ENCODE measurements around the gene VPS11. TPM values are rescaled to one million over a fixed set of nuclear protein-coding genes. Genes with fewer than 3 reads are reported as not detected.

The VPS11 gene
- total RNA-seq, 1 donor from 2014 or later, result 30.1 TPM

- Mint-ChIP-seq H3K27me3 (ENCODE audit: low read depth) (no peaks in the 10 kb centered on the region), H3K9me3 (ENCODE audit: low read depth) (no peaks in the 10 kb centered on the region), H3K36me3 (ENCODE audit: low read depth) (no peaks in the 10 kb centered on the region), H3K4me3 (ENCODE audit: unreplicated experiment) (no peak overlapping the region), H3K27ac (ENCODE audit: unreplicated experiment) (no peak overlapping the region), H3K4me1 (ENCODE audit: low read depth) (peaks cover 28% of the 10 kb centered on the region)
- TF ChIP-seq, protein P1, sequence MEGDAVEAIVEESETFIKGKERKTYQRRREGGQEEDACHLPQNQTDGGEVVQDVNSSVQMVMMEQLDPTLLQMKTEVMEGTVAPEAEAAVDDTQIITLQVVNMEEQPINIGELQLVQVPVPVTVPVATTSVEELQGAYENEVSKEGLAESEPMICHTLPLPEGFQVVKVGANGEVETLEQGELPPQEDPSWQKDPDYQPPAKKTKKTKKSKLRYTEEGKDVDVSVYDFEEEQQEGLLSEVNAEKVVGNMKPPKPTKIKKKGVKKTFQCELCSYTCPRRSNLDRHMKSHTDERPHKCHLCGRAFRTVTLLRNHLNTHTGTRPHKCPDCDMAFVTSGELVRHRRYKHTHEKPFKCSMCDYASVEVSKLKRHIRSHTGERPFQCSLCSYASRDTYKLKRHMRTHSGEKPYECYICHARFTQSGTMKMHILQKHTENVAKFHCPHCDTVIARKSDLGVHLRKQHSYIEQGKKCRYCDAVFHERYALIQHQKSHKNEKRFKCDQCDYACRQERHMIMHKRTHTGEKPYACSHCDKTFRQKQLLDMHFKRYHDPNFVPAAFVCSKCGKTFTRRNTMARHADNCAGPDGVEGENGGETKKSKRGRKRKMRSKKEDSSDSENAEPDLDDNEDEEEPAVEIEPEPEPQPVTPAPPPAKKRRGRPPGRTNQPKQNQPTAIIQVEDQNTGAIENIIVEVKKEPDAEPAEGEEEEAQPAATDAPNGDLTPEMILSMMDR (IDR thresholded peaks at IDR 0.05), result no peak
- DNase-seq (ENCODE audit: low spot score), result no peak
These were observed 4.8 kb upstream of the VPS11 start for GRCh38 chr11:119062779-119063178.

GRCh38 chr11:119065369-119065768, 2.2 kb upstream of the VPS11 start:
- Mint-ChIP-seq H3K9me3 (ENCODE audit: low read depth) (no peaks in the 10 kb centered on the region), H3K36me3 (ENCODE audit: low read depth) (peaks cover 3% of the 10 kb centered on the region), H3K4me3 (ENCODE audit: unreplicated experiment) (no peak overlapping the region), H3K27me3 (ENCODE audit: low read depth) (no peaks in the 10 kb centered on the region), H3K4me1 (ENCODE audit: low read depth) (peaks cover 26% of the 10 kb centered on the region), H3K27ac (ENCODE audit: unreplicated experiment) (no peak overlapping the region)
- TF ChIP-seq, protein P1 (IDR thresholded peaks at IDR 0.05), result peak; percentile 66
- DNase-seq (ENCODE audit: low spot score), result no peak

- no peaks in the 10 kb centered on the region for H3K27me3 Mint-ChIP-seq (ENCODE audit: low read depth)
These were observed 10.2 kb downstream of the VPS11 start for GRCh38 chr11:119077839-119078238.

GRCh38 chr11:119078675-119079420, 11.2 kb downstream of the VPS11 start:
- Mint-ChIP-seq H3K9me3 (ENCODE audit: low read depth) (no peaks in the 10 kb centered on the region), H3K36me3 (ENCODE audit: low read depth) (peaks cover 33% of the 10 kb centered on the region), H3K4me3 (ENCODE audit: unreplicated experiment) (no peak overlapping the region), H3K27ac (ENCODE audit: unreplicated experiment) (peak overlapping the region; percentile 41), H3K4me1 (ENCODE audit: low read depth) (no peaks in the 10 kb centered on the region), H3K27me3 (ENCODE audit: low read depth) (no peaks in the 10 kb centered on the region)
- no peak for DNase-seq (ENCODE audit: low spot score)
- TF ChIP-seq, protein P1 (IDR thresholded peaks at IDR 0.05), result no peak

More at GRCh38 chr11:119077839-119078238, 10.2 kb downstream of the VPS11 start:
- DNase-seq (ENCODE audit: low spot score), result no peak
- Mint-ChIP-seq H3K4me1 (ENCODE audit: low read depth) (no peaks in the 10 kb centered on the region), H3K36me3 (ENCODE audit: low read depth) (peaks cover 38% of the 10 kb centered on the region), H3K27ac (ENCODE audit: unreplicated experiment) (no peak overlapping the region), H3K9me3 (ENCODE audit: low read depth) (no peaks in the 10 kb centered on the region), H3K4me3 (ENCODE audit: unreplicated experiment) (no peak overlapping the region)
- TF ChIP-seq, protein P1 (IDR thresholded peaks at IDR 0.05), result no peak

DNA sequence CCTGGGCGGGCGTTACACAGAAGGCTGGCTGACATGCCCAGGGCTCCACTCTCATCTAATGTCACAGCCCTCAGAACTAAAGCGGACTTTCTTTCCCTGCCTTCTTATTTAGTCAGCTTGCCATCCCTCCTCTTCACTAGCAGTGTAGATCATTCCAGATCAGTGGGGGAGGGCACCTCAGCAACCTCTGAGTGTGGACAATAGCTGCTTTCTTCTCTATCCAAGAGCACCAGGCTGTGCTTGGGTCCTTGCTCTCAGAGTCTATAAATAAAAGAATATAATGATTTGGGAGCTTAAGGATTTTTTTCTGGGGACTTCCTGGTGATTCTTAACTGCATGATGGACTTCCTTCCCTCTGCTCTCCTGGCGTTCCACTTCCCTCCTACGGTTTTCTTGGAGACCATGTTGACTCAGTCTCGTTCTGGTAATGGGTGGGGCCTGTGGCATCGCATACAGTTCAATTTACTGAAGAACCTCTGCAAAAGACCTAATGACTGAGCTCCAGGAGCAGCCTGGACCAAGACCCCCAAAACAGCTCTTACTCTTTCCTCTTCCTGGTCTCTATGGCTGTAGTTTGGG, 14.2 kb downstream of the VPS11 start:
- Mint-ChIP-seq H3K27me3 (ENCODE audit: low read depth) (no peaks in the 10 kb centered on the region), H3K36me3 (ENCODE audit: low read depth) (peaks cover 27% of the 10 kb centered on the region), H3K9me3 (ENCODE audit: low read depth) (no peaks in the 10 kb centered on the region), H3K4me1 (ENCODE audit: low read depth) (peaks cover 16% of the 10 kb centered on the region), H3K4me3 (ENCODE audit: unreplicated experiment) (no peak overlapping the region), H3K27ac (ENCODE audit: unreplicated experiment) (peak overlapping the region; percentile 33)
- TF ChIP-seq, protein P1 (IDR thresholded peaks at IDR 0.05), result no peak
- no peak for DNase-seq (ENCODE audit: low spot score)
